Medulla oblongata (tissue), 1 donor: Measurements from ENCODE around the gene TRAF3.

ENCODE experiments used
- DNase-seq: peaks from one replicate; pipeline ENCODE4 v3.0.0-alpha.2; 2015; ENCODE audit errors: extremely low spot score

The TRAF3 gene

DNA sequence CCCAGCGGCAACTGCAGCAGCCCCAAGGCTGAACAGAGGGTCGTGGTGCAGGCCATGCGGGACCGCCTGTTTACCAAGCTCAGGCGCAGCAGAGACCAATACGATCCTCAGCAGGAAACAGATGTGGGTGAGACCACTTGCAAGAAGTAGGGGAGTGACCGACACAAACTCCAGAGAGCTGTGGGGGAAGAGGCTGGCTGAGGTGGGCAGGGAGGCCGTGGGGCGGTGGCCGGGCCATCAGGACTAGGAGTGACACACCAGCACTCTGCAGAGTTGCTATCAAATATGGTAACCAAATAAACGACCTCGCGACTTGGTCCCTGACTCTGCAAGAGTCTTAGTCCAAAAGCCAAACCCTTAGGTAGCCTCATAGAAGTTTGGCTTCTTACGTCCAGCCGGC is 175.9 kb downstream of the TRAF3 start:
- DNase-seq: no peak

GRCh38 chr14:102954081-102954789 is 177.0 kb downstream of the TRAF3 start:
- DNase-seq: no peak

DNA sequence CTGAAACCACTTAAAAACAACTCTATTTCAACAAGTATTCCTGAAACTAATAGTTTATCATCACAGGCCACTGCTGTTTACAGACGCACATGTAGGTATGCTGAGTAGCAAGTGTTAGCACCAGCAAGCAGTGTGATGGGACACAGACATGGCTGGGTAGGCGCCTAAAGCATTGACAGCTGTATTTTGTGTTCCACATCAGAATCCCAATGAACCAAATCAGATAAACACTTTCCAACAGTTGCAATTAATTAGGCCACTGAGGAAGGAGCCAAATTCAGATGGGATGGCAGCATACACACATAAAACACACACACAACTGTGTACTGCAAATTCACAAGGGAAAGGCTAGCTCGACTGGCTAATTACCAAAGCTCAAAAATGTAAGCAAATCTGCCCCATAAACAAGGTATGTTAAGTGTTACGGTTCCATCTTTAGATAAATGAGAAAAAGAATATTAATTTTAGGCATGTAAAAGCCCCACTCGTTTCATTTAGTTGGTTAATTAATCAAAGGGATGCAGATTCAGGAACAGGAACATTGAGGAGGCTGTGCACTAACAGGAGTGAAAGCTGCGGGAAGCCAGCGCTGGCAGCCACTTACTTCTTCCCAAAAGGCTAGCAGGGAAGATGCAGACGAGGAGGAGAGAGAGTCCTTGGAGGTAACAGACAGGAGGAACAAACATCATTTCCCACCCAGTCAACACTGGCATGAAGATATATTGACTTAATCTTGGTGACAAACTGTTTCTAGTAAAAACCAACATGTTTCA is 178.6 kb downstream of the TRAF3 start:
- no peak for DNase-seq

DNA sequence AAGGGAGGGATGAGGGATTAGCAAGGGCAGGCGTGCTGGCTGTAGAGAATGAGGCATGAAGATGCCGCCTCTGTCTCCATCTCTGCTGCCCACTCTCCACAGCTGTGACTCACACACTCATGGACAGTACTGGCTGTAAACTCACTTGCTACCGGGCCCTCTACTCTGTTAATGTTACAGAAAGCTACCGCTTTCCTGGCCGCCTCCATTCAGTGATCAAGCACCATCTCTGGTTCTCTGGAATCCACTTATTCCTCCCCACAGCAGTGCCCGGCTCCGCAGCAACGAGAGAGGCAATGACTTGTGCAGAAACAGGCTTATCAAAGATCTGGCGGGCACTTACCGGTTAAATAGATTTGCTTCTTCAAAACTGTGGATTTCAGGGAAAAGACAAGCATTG is 180.0 kb downstream of the TRAF3 start:
- DNase-seq: no peak

DNA sequence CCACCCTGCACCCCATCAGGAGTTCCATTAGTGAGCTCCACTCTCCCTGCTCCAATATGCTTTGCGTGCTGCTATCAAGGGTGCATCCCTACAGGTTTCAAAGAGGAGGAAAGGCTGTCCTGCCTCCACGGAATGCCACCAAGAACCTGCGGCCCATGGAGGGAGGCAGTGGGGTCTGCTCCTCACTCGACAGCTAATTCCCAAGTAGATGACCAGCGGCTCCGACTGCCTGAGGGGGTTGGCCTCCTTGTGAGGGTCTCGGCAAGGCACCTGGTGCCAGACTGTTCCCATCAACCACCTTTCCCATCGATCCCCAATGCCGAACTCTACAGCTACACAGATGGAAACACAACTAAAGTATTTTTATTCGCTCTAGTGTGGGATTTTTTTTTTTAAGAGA is 181.2 kb downstream of the TRAF3 start:
- no peak for DNase-seq
